Measurements from ENCODE around the gene EVI5L. TPM values are rescaled to one million over a fixed set of nuclear protein-coding genes. Genes with fewer than 3 reads are reported as not detected.
A peak's percentile ranks its signal among the peaks of the same experiment; 100 is the strongest.

The EVI5L gene
- total RNA-seq, 1 experiment from 2014 or later: 29.5 TPM

DNA sequence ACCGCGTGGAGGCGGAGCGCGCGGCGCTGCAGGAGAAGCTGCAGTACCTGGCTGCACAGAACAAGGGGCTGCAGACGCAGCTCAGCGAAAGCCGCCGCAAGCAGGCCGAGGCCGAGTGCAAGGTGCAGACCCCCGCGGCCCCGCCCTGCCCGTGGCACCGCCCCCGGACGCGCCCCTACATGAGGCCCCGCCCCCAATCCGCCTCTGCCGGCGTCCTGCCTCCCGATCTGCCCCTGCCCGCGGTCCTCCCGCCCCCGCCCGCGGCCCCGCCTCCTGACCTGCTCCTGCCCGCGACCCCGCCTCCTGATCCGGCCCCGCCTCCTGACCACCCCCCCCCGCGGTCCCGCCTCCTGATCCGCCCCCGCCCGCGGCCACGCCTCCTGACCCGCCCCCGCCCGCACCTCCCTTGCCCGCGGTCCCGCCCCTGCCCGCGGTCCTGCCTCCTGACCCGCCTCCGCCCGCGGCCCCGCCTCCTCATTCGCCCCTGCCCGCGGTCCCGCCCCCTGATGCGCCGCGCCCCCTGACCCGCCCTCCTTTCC, 32.5 kb downstream of the EVI5L start:
- TF ChIP-seq EZH2 (IDR thresholded peaks at IDR 0.05; ENCODE audit: low read length, unreplicated experiment): no peak
- TF ChIP-seq, protein P1, sequence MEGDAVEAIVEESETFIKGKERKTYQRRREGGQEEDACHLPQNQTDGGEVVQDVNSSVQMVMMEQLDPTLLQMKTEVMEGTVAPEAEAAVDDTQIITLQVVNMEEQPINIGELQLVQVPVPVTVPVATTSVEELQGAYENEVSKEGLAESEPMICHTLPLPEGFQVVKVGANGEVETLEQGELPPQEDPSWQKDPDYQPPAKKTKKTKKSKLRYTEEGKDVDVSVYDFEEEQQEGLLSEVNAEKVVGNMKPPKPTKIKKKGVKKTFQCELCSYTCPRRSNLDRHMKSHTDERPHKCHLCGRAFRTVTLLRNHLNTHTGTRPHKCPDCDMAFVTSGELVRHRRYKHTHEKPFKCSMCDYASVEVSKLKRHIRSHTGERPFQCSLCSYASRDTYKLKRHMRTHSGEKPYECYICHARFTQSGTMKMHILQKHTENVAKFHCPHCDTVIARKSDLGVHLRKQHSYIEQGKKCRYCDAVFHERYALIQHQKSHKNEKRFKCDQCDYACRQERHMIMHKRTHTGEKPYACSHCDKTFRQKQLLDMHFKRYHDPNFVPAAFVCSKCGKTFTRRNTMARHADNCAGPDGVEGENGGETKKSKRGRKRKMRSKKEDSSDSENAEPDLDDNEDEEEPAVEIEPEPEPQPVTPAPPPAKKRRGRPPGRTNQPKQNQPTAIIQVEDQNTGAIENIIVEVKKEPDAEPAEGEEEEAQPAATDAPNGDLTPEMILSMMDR (conservative IDR thresholded peaks at IDR 0.05; ENCODE audit: low read depth, low read length): no peak
- no peak for TF ChIP-seq EZH2phosphoT487 (IDR thresholded peaks at IDR 0.05; ENCODE audit: borderline replicate concordance, low read length)
- intact Hi-C loops (cut with micrococcal nuclease): no loop called here
- CTCF ChIA-PET: no interaction called here
- POLR2A ChIA-PET (ENCODE audit: unreplicated experiment): no interaction called here
- Histone ChIP-seq H4K20me1 (ENCODE audit: low read length) (no peaks in the 10 kb centered on the region), H3K4me1 (ENCODE audit: insufficient read depth, low read length) (no peaks in the 10 kb centered on the region), H3K36me3 (ENCODE audit: low read depth, low read length) (no peaks in the 10 kb centered on the region), H3K27ac (ENCODE audit: low read length) (no peak overlapping the region), H2AFZ (ENCODE audit: low read length) (no peak overlapping the region), H3K79me2 (ENCODE audit: low read length) (no peaks in the 10 kb centered on the region), H3K9me3 (ENCODE audit: low read length) (no peaks in the 10 kb centered on the region), H3K27me3 (ENCODE audit: low read length) (no peaks in the 10 kb centered on the region), H3K9me2 (replicated peaks; ENCODE audit: low read length) (no peaks in the 10 kb centered on the region), H3K4me3 (ENCODE audit: low read length) (no peak overlapping the region), H3K4me2 (ENCODE audit: low read length) (no peak overlapping the region), H3K9ac (ENCODE audit: low read length) (no peak overlapping the region), H3F3A (ENCODE audit: low read length, unreplicated experiment) (no peaks in the 10 kb centered on the region)
- DNase-seq: no peak
- no TSS peak for BruUV-seq (replicated peaks)
- ATAC-seq: no peak

DNA sequence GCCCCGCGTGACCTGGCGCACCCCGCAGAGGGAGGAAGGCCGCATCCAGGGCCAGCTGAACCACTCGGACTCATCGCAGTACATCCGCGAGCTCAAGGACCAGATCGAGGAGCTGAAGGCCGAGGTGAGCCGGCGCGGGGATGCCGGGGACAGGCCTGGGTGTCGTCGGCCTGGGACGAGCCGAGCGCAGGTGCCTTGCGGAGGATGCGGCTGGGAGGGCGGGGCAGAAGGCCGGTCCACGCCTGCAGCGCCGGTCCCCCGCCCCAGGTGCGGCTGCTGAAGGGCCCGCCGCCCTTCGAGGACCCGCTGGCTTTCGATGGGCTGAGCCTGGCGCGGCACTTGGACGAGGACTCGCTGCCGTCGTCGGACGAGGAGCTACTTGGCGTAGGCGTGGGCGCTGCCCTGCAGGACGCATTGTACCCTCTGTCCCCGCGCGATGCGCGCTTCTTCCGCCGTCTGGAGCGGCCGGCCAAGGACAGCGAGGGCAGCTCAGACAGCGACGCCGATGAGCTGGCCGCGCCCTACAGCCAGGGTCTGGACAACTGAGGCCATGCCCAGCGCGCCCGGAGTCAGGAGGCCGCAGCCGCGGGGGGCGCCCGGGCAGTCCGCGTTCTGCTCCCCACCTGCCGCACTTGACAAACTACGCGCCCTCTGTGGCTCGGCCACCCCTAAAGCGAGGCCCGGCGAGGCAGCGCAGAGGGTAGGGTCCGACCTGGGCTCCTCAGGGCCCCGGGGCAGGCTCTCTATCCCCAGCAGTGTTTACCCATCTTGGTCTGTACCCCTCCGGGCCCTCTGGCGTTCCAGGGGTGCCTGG, 33.3 kb downstream of the EVI5L start:
- ChIA-PET POLR2A (ENCODE audit: unreplicated experiment) (no interaction called here), CTCF (no interaction called here)
- no TSS peak for BruUV-seq (replicated peaks)
- no peaks in the 10 kb centered on the region for H3K36me3 ChIP-seq (ENCODE audit: low read depth, low read length)
- no peaks in the 10 kb centered on the region for H3K27me3 ChIP-seq (ENCODE audit: low read length)
- no peaks in the 10 kb centered on the region for H3F3A ChIP-seq (ENCODE audit: low read length, unreplicated experiment)
- H2AFZ ChIP-seq (ENCODE audit: low read length): no peak overlapping the region
- intact Hi-C loops (cut with micrococcal nuclease): no loop called here
- no peak overlapping the region for H3K4me2 ChIP-seq (ENCODE audit: low read length)
- H3K79me2 ChIP-seq (ENCODE audit: low read length): no peaks in the 10 kb centered on the region
- H3K4me3 ChIP-seq (ENCODE audit: low read length): no peak overlapping the region
- H3K9me3 ChIP-seq (ENCODE audit: low read length): no peaks in the 10 kb centered on the region
- DNase-seq (no peak), ATAC-seq (no peak)
- H3K27ac ChIP-seq (ENCODE audit: low read length): no peak overlapping the region
- no peak overlapping the region for H3K9ac ChIP-seq (ENCODE audit: low read length)
- no peaks in the 10 kb centered on the region for H4K20me1 ChIP-seq (ENCODE audit: low read length)
- peaks cover 2% of the 10 kb centered on the region; the same call in 1 of the 2 replicates for H3K4me1 ChIP-seq (ENCODE audit: insufficient read depth, low read length)
- no peak for TF ChIP-seq EZH2 (IDR thresholded peaks at IDR 0.05; ENCODE audit: low read length, unreplicated experiment)
- no peaks in the 10 kb centered on the region for H3K9me2 ChIP-seq (replicated peaks; ENCODE audit: low read length)

DNA sequence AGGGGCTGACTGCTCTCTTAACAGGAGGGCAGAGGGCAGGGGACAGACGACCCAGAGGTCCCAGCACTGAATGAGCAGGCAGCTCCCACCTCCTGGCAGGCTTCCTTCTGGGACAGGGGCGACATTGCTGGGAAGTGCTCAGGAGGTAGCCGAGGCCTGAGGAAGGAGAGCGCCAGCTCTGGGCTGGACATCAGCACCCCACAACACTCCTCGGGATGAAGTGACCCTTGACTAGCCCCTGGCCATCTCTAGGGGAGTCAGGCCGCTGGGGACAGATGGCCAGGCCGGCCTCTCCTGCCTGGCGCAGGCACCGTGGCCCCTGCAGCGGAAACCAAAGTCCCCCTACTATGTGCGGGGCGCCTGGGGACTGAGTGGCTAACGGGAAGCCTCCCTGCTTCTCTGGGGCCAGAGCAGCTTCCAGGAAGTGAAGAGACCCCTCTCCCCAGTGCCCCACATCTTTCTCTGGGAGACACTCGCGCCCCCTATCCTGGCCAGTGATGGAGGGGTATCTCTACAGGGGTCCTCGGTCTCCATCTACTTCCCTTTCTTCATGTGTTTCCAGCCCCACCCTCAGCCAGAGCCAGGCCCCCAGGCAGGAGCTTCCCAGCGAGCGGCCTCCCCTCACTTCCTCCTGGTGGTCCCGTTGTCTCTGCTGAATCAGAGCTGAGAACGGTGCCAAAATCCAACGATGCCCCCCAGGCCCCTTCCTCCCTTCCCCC, 34.1 kb downstream of the EVI5L start:
- TF ChIP-seq EZH2 (IDR thresholded peaks at IDR 0.05; ENCODE audit: low read length, unreplicated experiment) (no peak), EZH2phosphoT487 (IDR thresholded peaks at IDR 0.05; ENCODE audit: borderline replicate concordance, low read length) (no peak)
- TF ChIP-seq, protein P1 (conservative IDR thresholded peaks at IDR 0.05; ENCODE audit: low read depth, low read length): no peak
- CTCF ChIA-PET: no interaction called here
- BruUV-seq (replicated peaks): TSS peak; percentile 15
- ATAC-seq: no peak
- no peaks in the 10 kb centered on the region for H3K36me3 ChIP-seq (ENCODE audit: low read depth, low read length)
- intact Hi-C loops (cut with micrococcal nuclease): no loop called here
- H3K4me2 ChIP-seq (ENCODE audit: low read length): no peak overlapping the region
- no peaks in the 10 kb centered on the region for H4K20me1 ChIP-seq (ENCODE audit: low read length)
- no peak overlapping the region for H2AFZ ChIP-seq (ENCODE audit: low read length)
- no peak overlapping the region for H3K9ac ChIP-seq (ENCODE audit: low read length)
- no peak overlapping the region for H3K4me3 ChIP-seq (ENCODE audit: low read length)
- no peaks in the 10 kb centered on the region for H3K27me3 ChIP-seq (ENCODE audit: low read length)
- no peaks in the 10 kb centered on the region for H3F3A ChIP-seq (ENCODE audit: low read length, unreplicated experiment)
- no peaks in the 10 kb centered on the region for H3K9me3 ChIP-seq (ENCODE audit: low read length)
- no peaks in the 10 kb centered on the region for H3K79me2 ChIP-seq (ENCODE audit: low read length)
- H3K9me2 ChIP-seq (replicated peaks; ENCODE audit: low read length): no peaks in the 10 kb centered on the region
- POLR2A ChIA-PET (ENCODE audit: unreplicated experiment): interaction anchor here (0.5 kb wide), 1 partner anchor 139 kb away, joined by 3 read pairs; no protein-coding TSS in a partner anchor
- no peak overlapping the region for H3K27ac ChIP-seq (ENCODE audit: low read length)
- no peak for DNase-seq
- peaks cover 4% of the 10 kb centered on the region; the same call in 1 of the 2 replicates for H3K4me1 ChIP-seq (ENCODE audit: insufficient read depth, low read length)
